Testis (tissue), 2 donors: Measurements from ENCODE around the gene JPH2.

Experiments used
- CTCF ChIP-seq, 3 experiments: fragments of 450-650 bp in 2 of 3; fragments of 200-600 bp in 1 of 3; sonication (generic) in 1 of 3; IDR thresholded peaks; one replicate each; pipeline ENCODE4 v1.5.1; 2016 to 2019; ENCODE audit warnings: antibody characterized with exemption in 3 of 3, mild to moderate bottlenecking in 2 of 3, moderate library complexity in 1 of 3
- POLR2A ChIP-seq: fragments of 450-650 bp; IDR thresholded peaks from one replicate; pipeline ENCODE4 v1.6.1; 2017; ENCODE audit warnings: antibody characterized with exemption, mild to moderate bottlenecking, moderate library complexity

- TF ChIP-seq CTCF (IDR thresholded peaks at IDR 0.05) = no peak
- TF ChIP-seq POLR2A = no peak
These were observed 91.2 kb downstream of the JPH2 start for GRCh38 chr20:44095831-44096230.
